ENCODE results near the gene GID8. TPM values are rescaled to one million over a fixed set of nuclear protein-coding genes. Genes with fewer than 3 reads are reported as not detected.

GID8 gene
- total and polyA plus RNA-seq, 2 donors (not counting 3 experiments of a cell fraction or from before 2014, with no cell fraction given), result 25.3 to 34.6 TPM

GRCh38 chr20:62995481-62995880 lies 57.5 kb downstream of the GID8 start:
- no peak overlapping the region for H3K4me2 ChIP-seq (ENCODE audit: insufficient read depth, low read length)
- ChIA-PET CTCF (interaction anchor here (1.4 to 2.5 kb wide), 2 partner anchors 14 to 23 kb away, joined by 4 to 8 read pairs; no protein-coding TSS in a partner anchor), POLR2A (no interaction called here)
- DNase-seq (ENCODE audit: low read depth, low spot score) (no peak), FAIRE-seq (no peak)
- no peaks in the 10 kb centered on the region for H3K36me3 ChIP-seq (ENCODE audit: control insufficient read depth in 2 of 2, extremely low read depth in 1 of 2, insufficient read depth in 2 of 2, low read length in 2 of 2)
- intact Hi-C loops (cut with micrococcal nuclease), result no loop called here
- H3K4me3 ChIP-seq (replicated peaks in 1 of 3; ENCODE audit: insufficient read depth in 1 of 3, low read depth in 1 of 3, low read length in 3 of 3), result no peak overlapping the region
- no peak for TF ChIP-seq MYC (IDR thresholded peaks at IDR 0.05; ENCODE audit: low read depth, low read length)
- TF ChIP-seq FOS (IDR thresholded peaks at IDR 0.05; ENCODE audit: borderline replicate concordance, insufficient read depth, low read length), result no peak
- no peak for TF ChIP-seq MAX (IDR thresholded peaks at IDR 0.05; ENCODE audit: insufficient read depth, insufficient read length)
- TF ChIP-seq POLR2AphosphoS5 (IDR thresholded peaks at IDR 0.05; ENCODE audit: insufficient read depth, low read depth, low read length), result no peak
- TF ChIP-seq EZH2 (IDR thresholded peaks at IDR 0.05; ENCODE audit: borderline replicate concordance, low read depth, low read length, severe bottlenecking), result no peak
- no peak for TF ChIP-seq GATA2 (IDR thresholded peaks at IDR 0.05; ENCODE audit: insufficient read depth, insufficient read length, low read depth, low read length)
- TF ChIP-seq POLR2A (IDR thresholded peaks at IDR 0.05; ENCODE audit: low read depth, low read length), result no peak
- no peak for TF ChIP-seq JUN (IDR thresholded peaks at IDR 0.05; ENCODE audit: borderline replicate concordance, insufficient read depth, insufficient read length, low read depth)
- TF ChIP-seq, protein P1, sequence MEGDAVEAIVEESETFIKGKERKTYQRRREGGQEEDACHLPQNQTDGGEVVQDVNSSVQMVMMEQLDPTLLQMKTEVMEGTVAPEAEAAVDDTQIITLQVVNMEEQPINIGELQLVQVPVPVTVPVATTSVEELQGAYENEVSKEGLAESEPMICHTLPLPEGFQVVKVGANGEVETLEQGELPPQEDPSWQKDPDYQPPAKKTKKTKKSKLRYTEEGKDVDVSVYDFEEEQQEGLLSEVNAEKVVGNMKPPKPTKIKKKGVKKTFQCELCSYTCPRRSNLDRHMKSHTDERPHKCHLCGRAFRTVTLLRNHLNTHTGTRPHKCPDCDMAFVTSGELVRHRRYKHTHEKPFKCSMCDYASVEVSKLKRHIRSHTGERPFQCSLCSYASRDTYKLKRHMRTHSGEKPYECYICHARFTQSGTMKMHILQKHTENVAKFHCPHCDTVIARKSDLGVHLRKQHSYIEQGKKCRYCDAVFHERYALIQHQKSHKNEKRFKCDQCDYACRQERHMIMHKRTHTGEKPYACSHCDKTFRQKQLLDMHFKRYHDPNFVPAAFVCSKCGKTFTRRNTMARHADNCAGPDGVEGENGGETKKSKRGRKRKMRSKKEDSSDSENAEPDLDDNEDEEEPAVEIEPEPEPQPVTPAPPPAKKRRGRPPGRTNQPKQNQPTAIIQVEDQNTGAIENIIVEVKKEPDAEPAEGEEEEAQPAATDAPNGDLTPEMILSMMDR (IDR thresholded peaks at IDR 0.05; ENCODE audit: extremely low read depth in 1 of 2, insufficient read depth in 1 of 2, low read depth in 1 of 2, low read length in 2 of 2), result no peak
- BruUV-seq (replicated peaks), result no TSS peak
- no peaks in the 10 kb centered on the region for H3K4me1 ChIP-seq (ENCODE audit: control insufficient read depth, extremely low read depth, insufficient read depth, low read length)
- no peaks in the 10 kb centered on the region for H3K9me1 ChIP-seq (replicated peaks; ENCODE audit: control insufficient read depth, extremely low read depth, insufficient read depth, low read length)
- no peaks in the 10 kb centered on the region for H3K79me2 ChIP-seq (ENCODE audit: control insufficient read depth, insufficient read depth, low read length)
- H2AFZ ChIP-seq (ENCODE audit: low read depth, low read length), result no peak overlapping the region
- no peak overlapping the region for H3K27ac ChIP-seq (ENCODE audit: insufficient read depth, low read depth, low read length)
- no peaks in the 10 kb centered on the region for H4K20me1 ChIP-seq (replicated peaks; ENCODE audit: control insufficient read depth, extremely low read depth, insufficient read depth, low read length)
- no peaks in the 10 kb centered on the region for H3K9me3 ChIP-seq (replicated peaks; ENCODE audit: control insufficient read depth, insufficient read depth, low read length)
- H3K27me3 ChIP-seq (ENCODE audit: control insufficient read depth in 2 of 2, insufficient read depth in 2 of 2, low read length in 2 of 2), result peaks cover 2 to 9% of the 10 kb centered on the region in 2 experiments
- dilution Hi-C loops (cut with MboI; ENCODE audit: extremely low pct_ligation_motif_present, low sequenced_read_pairs), result no loop called here
- H3K9ac ChIP-seq (replicated peaks; ENCODE audit: extremely low read depth, insufficient read depth, low read length), result no peak overlapping the region
